Ectodermal cell (in vitro differentiated cells): ENCODE measurements around the gene CNTN1.

Experiments used
- H3K27ac ChIP-seq: 2 replicates; pipeline ENCODE4 v1.7.0; 2013; ENCODE audit warnings: mild to moderate bottlenecking, low read depth, low read length; ENCODE audit not compliant: insufficient read depth, poor library complexity, severe bottlenecking
- H3K27me3 ChIP-seq: 2 replicates; pipeline ENCODE4 v1.7.0; 2013; ENCODE audit warnings: mild to moderate bottlenecking, low read length; ENCODE audit not compliant: insufficient read depth, control insufficient read depth, poor library complexity, severe bottlenecking
- H3K36me3 ChIP-seq: one replicate; pipeline ENCODE4 v1.7.0; 2013; ENCODE audit warnings: low read length; ENCODE audit not compliant: control insufficient read depth, insufficient read depth
- H3K4me1 ChIP-seq: one replicate; pipeline ENCODE4 v1.7.0; 2013; ENCODE audit warnings: low read length; ENCODE audit not compliant: control insufficient read depth, insufficient read depth
- H3K4me3 ChIP-seq: 2 replicates; pipeline ENCODE4 v1.7.0; 2013; ENCODE audit warnings: low read depth, low read length, control low read depth; ENCODE audit not compliant: insufficient read depth
- H3K9me3 ChIP-seq: 2 replicates; pipeline ENCODE4 v1.7.0; 2013; ENCODE audit warnings: mild to moderate bottlenecking, low read length, moderate library complexity; ENCODE audit not compliant: control insufficient read depth
- WGBS, 2 experiments: methylation state at CpG; one replicate each; pipeline ENCODE4 v1.1.7; 2013; ENCODE audit warnings: missing lambda C conversion rate in 2 of 2; 5-methylcytosine and 5-hydroxymethylcytosine counted together

CNTN1 gene

DNA sequence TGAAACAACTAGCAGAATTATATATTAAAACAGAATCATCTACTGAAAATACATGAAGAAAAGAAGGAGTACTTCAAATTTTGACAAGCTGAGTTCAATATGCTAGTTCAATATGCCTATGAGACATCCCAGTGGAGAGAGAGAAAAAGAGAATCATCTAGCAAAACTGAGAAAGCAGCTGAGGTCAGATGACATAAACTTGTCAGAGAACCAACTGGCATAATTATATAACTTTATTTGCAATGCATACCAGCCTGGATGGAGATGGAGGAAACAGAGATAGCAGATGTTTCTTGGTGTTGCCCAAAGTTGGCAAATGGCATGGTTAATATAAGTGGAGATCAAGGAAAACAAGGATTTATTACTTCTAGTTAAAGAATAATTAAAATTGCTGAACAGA, 347.2 kb downstream of the CNTN1 start:
- H3K27ac ChIP-seq, result no peak overlapping the region
- no peaks in the 10 kb centered on the region for H3K9me3 ChIP-seq
- no peaks in the 10 kb centered on the region for H3K4me1 ChIP-seq
- H3K4me3 ChIP-seq, result no peak overlapping the region
- no peaks in the 10 kb centered on the region for H3K27me3 ChIP-seq
- no peaks in the 10 kb centered on the region for H3K36me3 ChIP-seq

DNA sequence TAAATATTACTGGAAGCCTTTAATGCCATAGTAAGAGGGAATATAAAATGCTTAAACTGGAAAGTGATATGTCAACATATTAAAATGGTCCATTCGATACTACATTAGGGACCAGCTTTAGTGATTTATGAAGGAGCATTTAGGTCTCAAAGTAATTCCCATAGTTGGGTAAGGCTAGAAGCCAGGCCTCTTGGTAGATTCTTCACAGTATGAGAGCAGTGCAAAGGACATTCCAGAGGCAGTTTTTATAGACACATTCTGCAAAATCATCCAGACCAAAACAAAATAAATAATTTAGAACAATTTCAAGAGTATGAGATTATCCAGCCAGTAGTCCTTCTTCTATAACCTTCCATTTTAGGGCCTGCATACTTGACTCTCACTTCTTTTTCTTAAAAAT, 353.3 kb downstream of the CNTN1 start:
- no peaks in the 10 kb centered on the region for H3K36me3 ChIP-seq
- H3K27ac ChIP-seq, result no peak overlapping the region
- no peaks in the 10 kb centered on the region for H3K4me1 ChIP-seq
- no peak overlapping the region for H3K4me3 ChIP-seq
- H3K27me3 ChIP-seq, result no peaks in the 10 kb centered on the region
- no peaks in the 10 kb centered on the region for H3K9me3 ChIP-seq
- WGBS, 2 experiments, result 94 to 96% methylated on average over 1 of the region's 1 CpG

DNA sequence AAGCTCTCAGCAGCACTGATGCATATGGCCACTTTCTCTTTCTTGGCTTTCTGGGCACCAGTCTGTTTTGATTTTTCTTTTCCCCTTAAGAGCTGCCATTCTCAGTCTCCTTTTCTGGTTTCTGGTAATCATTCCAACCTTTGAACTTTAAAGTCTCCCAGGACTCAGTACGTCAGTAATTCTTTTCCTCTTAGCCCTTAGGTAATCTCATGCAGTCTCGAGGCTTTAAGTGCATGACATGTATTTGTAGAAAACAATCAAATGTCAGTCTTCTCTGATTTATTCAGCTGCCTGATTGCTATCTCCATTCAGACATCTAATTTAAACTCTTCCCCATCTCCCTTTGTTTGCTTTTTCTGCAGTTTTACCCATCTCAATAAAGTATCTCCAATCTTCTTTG, 356.8 kb downstream of the CNTN1 start:
- no peak overlapping the region for H3K4me3 ChIP-seq
- no peaks in the 10 kb centered on the region for H3K4me1 ChIP-seq
- no peak overlapping the region for H3K27ac ChIP-seq
- H3K27me3 ChIP-seq, result no peaks in the 10 kb centered on the region
- no peaks in the 10 kb centered on the region for H3K36me3 ChIP-seq
- H3K9me3 ChIP-seq, result no peaks in the 10 kb centered on the region
- WGBS, 2 experiments, result 62 to 88% methylated on average over 2 of the region's 2 CpGs

DNA sequence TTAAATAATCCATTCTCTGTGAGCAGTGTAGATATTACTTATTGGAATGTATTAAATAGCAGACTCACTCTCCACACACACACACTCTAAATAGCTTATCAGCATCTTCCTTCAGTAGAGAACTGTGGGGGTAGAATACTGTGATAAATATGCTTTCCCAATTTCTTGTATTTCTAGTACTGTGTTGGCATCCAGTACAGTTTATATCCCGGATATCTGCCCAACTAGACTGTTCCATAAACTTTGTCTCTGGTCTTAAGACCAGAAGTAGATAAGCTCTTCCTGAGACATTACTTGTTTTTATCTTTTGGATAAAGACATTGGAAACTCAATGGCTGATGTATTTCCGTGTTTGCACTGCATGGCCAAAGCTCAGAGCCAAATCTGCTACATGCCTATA, 359.7 kb downstream of the CNTN1 start:
- Histone ChIP-seq H3K4me1 (no peaks in the 10 kb centered on the region), H3K27ac (no peak overlapping the region), H3K27me3 (no peaks in the 10 kb centered on the region), H3K36me3 (no peaks in the 10 kb centered on the region), H3K4me3 (no peak overlapping the region), H3K9me3 (no peaks in the 10 kb centered on the region)
- 96 to 100% methylated on average over 1 to 2 of the region's 2 CpGs for WGBS, 2 experiments

DNA sequence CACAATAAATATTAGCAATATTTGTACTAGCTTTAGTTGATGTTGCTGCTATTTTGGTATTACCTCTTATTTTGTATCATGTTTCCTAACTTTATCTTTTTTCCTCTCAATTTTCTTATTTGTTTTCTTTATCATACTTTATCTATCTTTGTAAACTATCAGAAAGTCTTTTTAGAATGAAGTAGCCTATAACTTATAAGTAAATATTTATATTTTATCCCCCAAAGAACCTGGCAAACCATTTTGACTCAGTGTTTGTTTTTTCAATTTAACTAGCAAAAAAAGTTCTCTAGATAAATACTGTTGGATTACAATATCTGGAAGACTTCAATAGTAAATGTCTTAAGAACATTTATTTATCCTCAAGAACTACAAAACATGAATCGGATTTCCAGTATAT, 360.2 kb downstream of the CNTN1 start:
- WGBS, 2 experiments, result no CpG with 5 or more reads among the region's 1 CpG
- no peak overlapping the region for H3K27ac ChIP-seq

DNA sequence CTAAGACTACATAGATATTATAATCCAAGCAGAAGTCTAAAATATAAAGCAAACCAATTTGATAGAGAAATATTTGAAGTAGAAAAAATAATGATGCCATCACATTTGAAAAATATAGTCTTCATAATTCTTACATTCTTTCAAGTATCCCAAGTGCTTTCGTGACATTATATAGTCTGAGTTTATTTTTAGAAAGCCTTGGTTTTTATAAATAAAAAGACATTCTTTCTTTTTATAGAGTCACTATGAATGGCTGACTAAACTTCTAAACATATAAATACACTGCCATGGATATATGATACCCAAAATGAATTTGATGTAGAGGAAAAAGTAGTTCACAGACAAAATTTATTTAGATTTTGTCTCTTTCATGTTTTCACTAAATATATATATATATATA, 360.8 kb downstream of the CNTN1 start:
- Histone ChIP-seq H3K36me3 (no peaks in the 10 kb centered on the region), H3K9me3 (no peaks in the 10 kb centered on the region), H3K4me1 (no peaks in the 10 kb centered on the region), H3K27me3 (no peaks in the 10 kb centered on the region), H3K27ac (no peak overlapping the region), H3K4me3 (no peak overlapping the region)
- WGBS, 2 experiments, result no CpG with 5 or more reads among the region's 1 CpG

More for the DNA sequence above, 360.2 kb downstream of the CNTN1 start:
- no peaks in the 10 kb centered on the region for H3K9me3 ChIP-seq
- no peaks in the 10 kb centered on the region for H3K36me3 ChIP-seq
- H3K27me3 ChIP-seq, result no peaks in the 10 kb centered on the region
- H3K4me3 ChIP-seq, result no peak overlapping the region
- H3K4me1 ChIP-seq, result no peaks in the 10 kb centered on the region

DNA sequence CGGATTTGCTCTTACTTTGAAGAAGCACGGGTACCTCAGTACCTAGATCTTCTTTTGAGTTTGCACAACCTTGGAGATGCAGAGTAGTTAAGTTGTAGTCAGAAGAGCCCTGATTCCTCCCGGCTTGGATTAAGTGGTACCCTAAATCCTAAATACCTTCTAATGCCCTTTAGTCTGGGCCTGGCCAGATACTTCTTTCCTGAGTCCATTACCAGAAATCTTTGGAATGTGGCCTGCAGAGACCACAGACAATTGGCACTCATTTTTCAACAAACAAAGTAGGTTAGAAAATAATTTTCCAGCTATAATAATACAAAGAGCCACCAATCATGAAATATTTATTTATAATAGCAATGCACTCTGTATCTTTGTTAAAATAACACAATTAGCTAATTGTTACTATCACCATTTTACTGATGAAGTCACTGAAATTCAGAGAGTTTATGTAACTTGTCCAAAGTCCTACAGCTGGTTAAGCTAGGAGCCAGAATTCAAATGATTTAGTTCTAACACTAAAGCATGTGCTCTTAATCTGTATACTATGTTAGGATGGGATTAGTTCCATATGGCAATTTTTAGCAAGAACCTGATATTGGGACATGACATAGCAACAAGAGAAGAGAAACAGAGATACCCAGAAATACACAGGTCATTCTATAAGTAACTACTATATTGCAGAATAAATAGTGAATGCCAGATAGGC, 363.8 kb downstream of the CNTN1 start:
- Histone ChIP-seq H3K27ac (no peak overlapping the region), H3K4me3 (no peak overlapping the region), H3K27me3 (no peaks in the 10 kb centered on the region), H3K36me3 (no peaks in the 10 kb centered on the region), H3K4me1 (no peaks in the 10 kb centered on the region), H3K9me3 (no peaks in the 10 kb centered on the region)
- WGBS, 2 experiments, result 84 to 89% methylated on average over 3 of the region's 3 CpGs

DNA sequence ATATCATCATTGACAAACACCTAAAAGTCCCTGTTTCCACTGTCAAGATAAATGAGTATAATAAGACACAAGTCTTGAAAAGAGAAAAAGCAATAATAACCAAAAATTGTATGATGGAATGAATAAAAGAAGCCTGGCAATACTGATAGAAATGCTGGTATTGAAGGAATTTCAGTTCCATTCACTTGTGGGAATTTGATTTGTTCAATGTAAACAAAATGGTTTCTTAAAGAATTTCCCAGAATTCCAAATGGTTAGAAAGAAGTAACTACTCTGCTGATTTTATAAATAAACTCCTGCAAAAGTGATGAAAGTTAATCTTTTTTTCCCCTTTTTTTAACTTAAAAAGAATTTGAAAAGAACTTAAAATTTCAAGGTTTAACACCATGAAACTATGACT, 366.0 kb downstream of the CNTN1 start:
- Histone ChIP-seq H3K4me3 (no peak overlapping the region), H3K9me3 (no peaks in the 10 kb centered on the region), H3K27me3 (no peaks in the 10 kb centered on the region), H3K4me1 (no peaks in the 10 kb centered on the region), H3K36me3 (no peaks in the 10 kb centered on the region), H3K27ac (no peak overlapping the region)

DNA sequence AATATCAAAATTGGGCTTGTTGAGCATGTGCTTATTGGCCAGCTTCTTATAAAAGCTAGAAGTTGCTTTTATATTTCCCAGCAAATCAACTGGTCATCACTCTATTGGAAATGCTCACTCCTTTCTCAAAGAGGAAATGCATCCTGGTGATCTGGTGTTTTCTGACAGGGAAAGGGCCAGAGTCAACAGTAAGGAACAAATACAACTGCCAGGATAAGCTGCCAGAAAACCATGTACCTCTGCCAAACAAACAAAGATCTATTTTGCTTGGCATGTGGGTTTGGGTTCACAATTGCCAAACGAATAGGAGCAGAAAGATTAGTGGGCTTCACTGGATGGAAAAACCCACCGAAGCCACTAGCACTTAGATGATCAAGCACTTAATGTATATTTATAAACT, 369.0 kb downstream of the CNTN1 start:
- Histone ChIP-seq H3K4me3 (no peak overlapping the region), H3K36me3 (no peaks in the 10 kb centered on the region)
- 100% methylated on average over 1 of the region's 2 CpGs for WGBS, 2 experiments

DNA sequence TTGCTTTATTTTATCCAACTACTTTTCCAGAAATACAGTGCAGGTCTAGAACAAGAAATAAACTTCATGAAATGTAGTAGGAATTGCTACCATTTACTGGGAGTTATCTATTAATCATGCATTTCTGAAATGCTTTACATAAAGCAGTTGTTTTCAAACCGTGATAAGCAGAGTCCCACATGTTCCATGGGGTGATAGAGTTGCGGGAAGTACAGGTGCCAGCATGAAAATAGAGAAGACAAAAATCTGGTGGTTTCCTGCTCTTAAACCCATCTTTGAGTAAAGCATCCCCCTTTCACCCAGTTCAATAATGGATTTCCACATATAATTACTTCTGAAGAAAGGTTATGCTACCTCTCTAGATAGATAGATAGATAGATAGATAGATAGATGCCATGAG, 372.2 kb downstream of the CNTN1 start:
- H3K4me3 ChIP-seq, result no peak overlapping the region
- 91 to 94% methylated on average over 2 of the region's 2 CpGs for WGBS, 2 experiments
- no peaks in the 10 kb centered on the region for H3K36me3 ChIP-seq
- no peaks in the 10 kb centered on the region for H3K9me3 ChIP-seq
- no peaks in the 10 kb centered on the region for H3K27me3 ChIP-seq
- H3K27ac ChIP-seq, result no peak overlapping the region
- H3K4me1 ChIP-seq, result no peaks in the 10 kb centered on the region

More for the DNA sequence above, 369.0 kb downstream of the CNTN1 start:
- no peaks in the 10 kb centered on the region for H3K9me3 ChIP-seq
- H3K27ac ChIP-seq, result no peak overlapping the region
- no peaks in the 10 kb centered on the region for H3K4me1 ChIP-seq
- H3K27me3 ChIP-seq, result no peaks in the 10 kb centered on the region
